Heart left ventricle (tissue), 16 donors: ENCODE data around the gene SNX5. TPM values are rescaled to one million over a fixed set of nuclear protein-coding genes. Genes with fewer than 3 reads are reported as not detected.

Source experiments
- ATAC-seq, 4 donors: fragments of 200-7000 bp; cut with Tn5 transposase; one replicate each; pipeline ENCODE4 v1.9.1; 2020 to 2022; ENCODE audit warnings: moderate library complexity in 4 of 4, mild to moderate bottlenecking in 3 of 4, moderate number of reproducible peaks in 1 of 4
- DNase-seq, 5 donors: peaks; one replicate each; pipeline ENCODE4 v3.0.0-alpha.2; 2020
- H3K27ac ChIP-seq, 12 donors: fragments of 200-600 bp; sonication (generic) in 4 of 12; one replicate each; pipeline versions ENCODE4 v1.5.0 to v1.8.0; 2016 to 2022; ENCODE audit warnings: mild to moderate bottlenecking in 2 of 12
- H3K27me3 ChIP-seq, 9 donors: fragments of 200-600 bp; sonication (generic) in 2 of 9; one replicate each; pipeline versions ENCODE4 v1.5.1 to v1.8.0; 2016 to 2022; ENCODE audit warnings: mild to moderate bottlenecking in 3 of 9
- H3K36me3 ChIP-seq, 9 donors: fragments of 200-600 bp; sonication (generic) in 2 of 9; one replicate each; pipeline versions ENCODE4 v1.5.0 to v1.8.0; 2018 to 2022; ENCODE audit warnings: mild to moderate bottlenecking in 2 of 9
- H3K4me1 ChIP-seq, 12 donors: fragments of 200-600 bp; sonication (generic) in 4 of 12; one replicate each; pipeline versions ENCODE4 v1.5.0 to v1.8.0; 2016 to 2022; ENCODE audit warnings: mild to moderate bottlenecking in 3 of 12
- H3K4me3 ChIP-seq, 12 donors: fragments of 200-600 bp; sonication (generic) in 4 of 12; one replicate each; pipeline versions ENCODE4 v1.5.0 to v1.8.0; 2017 to 2022; ENCODE audit warnings: mild to moderate bottlenecking in 9 of 12, moderate library complexity in 4 of 12
- H3K9me3 ChIP-seq, 12 donors: fragments of 200-600 bp; sonication (generic) in 4 of 12; one replicate each; pipeline versions ENCODE4 v1.5.0 to v1.8.0; 2016 to 2022; ENCODE audit warnings: mild to moderate bottlenecking in 1 of 12
- POLR2A ChIP-seq, 2 donors: fragments of 450-650 bp; IDR thresholded peaks; one replicate each; pipeline ENCODE4 v1.6.1; 2017; ENCODE audit warnings: antibody characterized with exemption in 2 of 2, mild to moderate bottlenecking in 2 of 2, moderate library complexity in 2 of 2
- WGBS, 4 donors: extraction: QIAGEN DNeasy Blood & Tissue Kit in 2 of 4; methylation state at CpG; one replicate each; pipeline versions ENCODE4 v1.1.5 to v1.1.7; 2013 to 2018; 5-methylcytosine and 5-hydroxymethylcytosine counted together
- intact Hi-C, 10 donors: fragments of 100-400 bp; cut with DNase I; formaldehyde crosslinking; loops; one replicate each; pipeline versions ENCODE4 v1.11.1 to v1.14.2; 2022
- long read RNA-seq, 3 donors: library from polyadenylated mRNA; unstranded; transcript quantifications; one replicate each; pipeline ENCODE4 v2.0.0, GENCODE V29; 2020 to 2021
- polyA plus RNA-seq, 2 donors: library from polyadenylated mRNA; stranded (reverse); fragments of 200-250 nt; gene quantifications; one replicate each; pipeline ENCODE4 v1.2.3, GENCODE V29; 2013
- total RNA-seq, 9 donors: library from RNA; depleted of rRNA in 2 of 9; stranded (reverse); fragments of >200 nt in 2 of 9; fragmentation: NEBNext Ultra II Directional in 3 of 9; extraction: Animal tissue kit (Norgen Biotek cat#: 25700) in 3 of 9; gene quantifications; one replicate each; pipeline versions ENCODE4 v1.1.0 to v1.2.4, GENCODE V29; 2016 to 2023
- TF ChIP-seq, protein P1 (sequence below), 12 donors: fragments of 200-600 bp; sonication (generic) in 4 of 12; IDR thresholded peaks; one replicate each; pipeline versions ENCODE4 v1.5.0 to v1.8.0; 2018 to 2022; ENCODE audit warnings: antibody characterized with exemption in 12 of 12, mild to moderate bottlenecking in 5 of 12
- donor health status: ischemic (EF 13 %, LVEDD 7.1; RV severe dilation, severe dysfunction).
- donor health status: healthy with polysubstance abuse.
- donor health status: DM: no; HTN: yes; CAD: no.
- donor health status: DM: no; HTN: no; CAD: no.
- donor health status: ischemic (EF 25% LVEDD 6.9; RV normal size, moderate dysfunction).
- donor health status: ischemic (EF 25% LVEDD 5.7; RV mildly dilated, moderate dysfunction).
- donor health status: healthy.
- donor health status: DM: yes; HTN: yes; CAD: no.
- donor health status: ischemic (EF 35%, LVEDD 5.7; RV mildly dilated, moderate dysfunction).
- donor health status: nonischemic (EF 11% LVEDD 7.7; RV severe dilation, severe dysfunction).
- donor health status: DM: yes; HTN: yes; CAD: no.
- donor health status: PGD.
- donor health status: ischemic (EF 29% LVEDD 5.4; RV normal size, mild dysfunction).
- donor health status: nonischemic (EF 23%, LVEDD 6.1; RV moderate dilation, normal function).

The SNX5 gene
- 10 to 100 TPM; 36.6 to 75.0 (median 45.9) TPM for total RNA-seq
- polyA plus RNA-seq: 10 to 100 TPM; 32.8 to 43.4 TPM
- long read RNA-seq, donor 1, transcript SNX5-201 (13 exons, 2,270 nt): major isoform, 80 of 99 reads
- long read RNA-seq, donor 1, partial matches to known transcripts: 11 of 99 reads
- long read RNA-seq, donor 1, other reads (novel, unspliced or antisense): 6 of 99 reads
- long read RNA-seq, donor 2, transcript SNX5-202 (14 exons, 2,288 nt): minor isoform, 21 of 216 reads
- long read RNA-seq, donor 2, transcript SNX5-201 (13 exons, 2,270 nt): major isoform, 145 of 216 reads
- long read RNA-seq, donor 2, partial matches to known transcripts: 36 of 216 reads
- long read RNA-seq, donor 2, other reads (novel, unspliced or antisense): 12 of 216 reads
- long read RNA-seq, donor 3, transcript SNX5-201 (13 exons, 2,270 nt): major isoform, 23 of 43 reads
- long read RNA-seq, donor 3, transcript SNX5-202 (14 exons, 2,288 nt): minor isoform, 6 of 43 reads
- long read RNA-seq, donor 3, partial matches to known transcripts: 8 of 43 reads
- long read RNA-seq, donor 3, other reads (novel, unspliced or antisense): 4 of 43 reads

- peak; percentile 99 to 100 (median 100) for DNase-seq
- Histone ChIP-seq H3K27ac (peak within 1 kb of the TSS; percentile 85 to 100 (median 96)), H3K4me1 (peaks cover 2 to 80% (median 67%) of the 10 kb centered on the region in 12 donors), H3K9me3 (no peaks in the 10 kb centered on the region), H3K36me3 (peaks cover 0 to 7% (median 0%) of the 10 kb centered on the region in 9 donors), H3K4me3 (peak within 1 kb of the TSS; percentile 54 to 97 (median 91)), H3K27me3 (no peaks in the 10 kb centered on the region)
- intact Hi-C loops: loop anchor here in 2 of 10 donors (2.0 to 10.0 kb wide), 3 partner anchors 286 to 536 kb away; partner anchors contain the start of genes RRBP1 (in 1 of the 2), SEC23B (in 1 of the 2) and ZNF133 (in 1 of the 2)
- ATAC-seq: peak; percentile 97 to 99 (median 98)
- peak in 1 of 2 donors; percentile 54 for TF ChIP-seq POLR2A (IDR thresholded peaks at IDR 0.05)
- TF ChIP-seq, protein P1, sequence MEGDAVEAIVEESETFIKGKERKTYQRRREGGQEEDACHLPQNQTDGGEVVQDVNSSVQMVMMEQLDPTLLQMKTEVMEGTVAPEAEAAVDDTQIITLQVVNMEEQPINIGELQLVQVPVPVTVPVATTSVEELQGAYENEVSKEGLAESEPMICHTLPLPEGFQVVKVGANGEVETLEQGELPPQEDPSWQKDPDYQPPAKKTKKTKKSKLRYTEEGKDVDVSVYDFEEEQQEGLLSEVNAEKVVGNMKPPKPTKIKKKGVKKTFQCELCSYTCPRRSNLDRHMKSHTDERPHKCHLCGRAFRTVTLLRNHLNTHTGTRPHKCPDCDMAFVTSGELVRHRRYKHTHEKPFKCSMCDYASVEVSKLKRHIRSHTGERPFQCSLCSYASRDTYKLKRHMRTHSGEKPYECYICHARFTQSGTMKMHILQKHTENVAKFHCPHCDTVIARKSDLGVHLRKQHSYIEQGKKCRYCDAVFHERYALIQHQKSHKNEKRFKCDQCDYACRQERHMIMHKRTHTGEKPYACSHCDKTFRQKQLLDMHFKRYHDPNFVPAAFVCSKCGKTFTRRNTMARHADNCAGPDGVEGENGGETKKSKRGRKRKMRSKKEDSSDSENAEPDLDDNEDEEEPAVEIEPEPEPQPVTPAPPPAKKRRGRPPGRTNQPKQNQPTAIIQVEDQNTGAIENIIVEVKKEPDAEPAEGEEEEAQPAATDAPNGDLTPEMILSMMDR (IDR thresholded peaks at IDR 0.05): peak in 3 of 12 donors; percentile 5 to 16 (median 6)
- 0 to 1% (median 0%) methylated on average over 31 to 96 of the region's 96 CpGs for WGBS, 4 donors
These were observed at the start of gene SNX5, which contains the start of gene MGME1 for GRCh38 chr20:17968366-17969277. Gene SNX5, minus strand, starts transcription at chr20:17968794. Its CDS starts 369 bp downstream, at chr20:17968425. Gene MGME1, plus strand, starts transcription at chr20:17969018. Its CDS starts 842 bp downstream, at chr20:17969860.

- ATAC-seq: no peak
- no peak for DNase-seq
- 83 to 88% (median 86%) methylated on average over 10 of the region's 10 CpGs for WGBS, 4 donors
- Histone ChIP-seq H3K27me3 (no peaks in the 10 kb centered on the region), H3K9me3 (peaks cover 0 to 7% (median 0%) of the 10 kb centered on the region in 12 donors), H3K36me3 (no peaks in the 10 kb centered on the region), H3K27ac (no peak overlapping the region), H3K4me1 (no peaks in the 10 kb centered on the region), H3K4me3 (no peak overlapping the region)
- intact Hi-C loops: no loop called here
- TF ChIP-seq, protein P1 (IDR thresholded peaks at IDR 0.05): no peak
- TF ChIP-seq POLR2A (IDR thresholded peaks at IDR 0.05): no peak
These were observed 49.5 kb upstream of the SNX5 start for GRCh38 chr20:18018100-18018499.

- 80 to 88% (median 86%) methylated on average over 3 of the region's 3 CpGs for WGBS, 4 donors
- no peak for TF ChIP-seq POLR2A (IDR thresholded peaks at IDR 0.05)
- TF ChIP-seq, protein P1 (IDR thresholded peaks at IDR 0.05): no peak
These were observed 48.2 kb upstream of the SNX5 start for GRCh38 chr20:18016772-18017171.

More at GRCh38 chr20:18016772-18017171, 48.2 kb upstream of the SNX5 start:
- H3K27me3 ChIP-seq: no peaks in the 10 kb centered on the region
- H3K4me3 ChIP-seq: no peak overlapping the region
- no peaks in the 10 kb centered on the region for H3K4me1 ChIP-seq
- no peaks in the 10 kb centered on the region for H3K36me3 ChIP-seq
- H3K9me3 ChIP-seq: peaks cover 0 to 7% (median 0%) of the 10 kb centered on the region in 12 donors
- intact Hi-C loops: no loop called here
- ATAC-seq (no peak), DNase-seq (no peak)
- no peak overlapping the region for H3K27ac ChIP-seq
